Ecto neural progenitor cell (in vitro differentiated cells): ENCODE data around the gene SLC13A3.

Experiments used
- DNase-seq: peaks from one replicate; pipeline ENCODE4 v3.0.0-alpha.2; 2018; ENCODE audit warnings: low spot score

SLC13A3 gene

DNA sequence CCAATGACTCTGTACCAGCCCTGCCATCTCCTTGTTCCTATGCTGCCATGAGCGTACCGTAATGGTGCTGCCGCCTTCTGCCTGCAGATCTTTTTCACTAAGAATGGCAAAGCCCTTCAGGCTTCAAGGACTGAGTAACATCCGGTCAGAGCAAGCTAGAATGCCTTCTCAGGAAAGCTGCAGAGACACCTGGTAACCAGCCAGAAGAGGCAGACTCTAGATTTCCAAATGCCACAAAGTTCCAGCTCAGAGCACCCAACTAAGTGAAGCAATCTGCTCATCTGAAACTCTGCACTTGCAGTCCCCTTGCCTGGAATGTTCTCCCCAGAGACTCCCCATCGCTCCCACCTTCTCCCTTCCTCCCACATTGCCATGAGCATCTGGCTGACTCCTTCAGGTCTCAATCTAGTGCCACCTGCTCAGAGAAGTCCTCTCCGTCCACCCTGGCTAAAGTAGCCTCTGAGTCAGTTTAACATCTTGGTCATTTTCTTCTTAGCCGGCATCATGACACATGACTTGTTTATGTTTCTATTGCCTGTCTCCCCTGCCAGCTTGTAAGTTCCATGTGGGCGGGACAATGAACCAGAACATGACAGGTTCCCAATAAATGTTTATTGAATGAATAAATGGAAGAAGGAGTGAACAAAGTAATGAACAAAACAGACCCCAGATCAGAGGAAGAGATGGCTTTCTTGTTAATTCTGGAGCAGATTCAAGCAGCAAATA, 93.9 kb downstream of the SLC13A3 start:
- no peak for DNase-seq

DNA sequence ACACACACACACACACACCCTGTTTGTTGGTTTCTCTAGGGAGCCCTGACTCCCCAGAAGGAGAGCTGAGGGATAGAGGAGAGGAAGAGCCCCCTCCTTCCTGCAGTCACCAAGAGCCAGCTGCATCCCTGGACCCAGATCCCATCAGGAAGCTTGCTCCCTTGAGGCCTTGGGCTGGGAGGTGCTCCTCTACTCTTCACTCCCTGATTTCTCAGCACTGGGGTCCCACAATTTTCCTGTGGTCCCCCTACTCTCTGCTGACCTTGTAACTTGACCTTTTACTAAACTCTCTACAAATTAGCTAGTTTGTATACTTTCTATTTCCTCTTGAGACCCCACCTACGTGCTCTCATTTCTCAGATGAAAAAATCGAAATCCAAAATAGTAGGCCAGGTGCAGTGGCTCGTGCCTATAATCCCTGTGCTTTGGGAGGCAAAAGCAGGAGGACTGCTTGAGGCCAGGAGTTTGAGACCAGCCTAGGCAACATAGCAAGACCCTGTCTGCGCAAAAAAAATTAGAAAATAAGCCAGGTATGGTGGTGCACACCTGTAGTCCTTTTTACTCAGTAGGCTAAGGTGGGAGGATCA, 95.8 kb downstream of the SLC13A3 start:
- DNase-seq = no peak

DNA sequence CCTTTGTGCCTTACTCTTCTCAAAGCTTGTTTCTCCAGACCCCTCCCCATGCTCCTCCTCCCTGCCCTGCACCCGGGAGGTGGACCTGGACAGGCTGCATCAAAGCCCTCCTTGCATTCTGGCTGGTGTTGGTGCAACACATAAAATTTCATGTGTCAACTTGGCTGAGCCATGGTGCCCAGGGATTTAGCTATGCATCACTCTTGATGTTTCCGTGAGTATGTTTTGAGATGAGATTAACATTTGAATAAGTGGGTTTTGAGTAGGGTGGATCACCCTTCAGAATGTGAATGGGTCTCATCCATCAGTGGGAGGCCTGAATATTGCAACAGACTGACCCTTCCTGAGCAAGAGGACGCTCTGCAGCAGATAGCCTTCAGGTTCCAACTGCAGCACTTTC, 96.4 kb downstream of the SLC13A3 start:
- DNase-seq = no peak

- no peak for DNase-seq
Observed at GRCh38 chr20:46553926-46554325, 97.3 kb downstream of the SLC13A3 start.

- DNase-seq = no peak
Observed at GRCh38 chr20:46552460-46553420, 98.5 kb downstream of the SLC13A3 start.

DNA sequence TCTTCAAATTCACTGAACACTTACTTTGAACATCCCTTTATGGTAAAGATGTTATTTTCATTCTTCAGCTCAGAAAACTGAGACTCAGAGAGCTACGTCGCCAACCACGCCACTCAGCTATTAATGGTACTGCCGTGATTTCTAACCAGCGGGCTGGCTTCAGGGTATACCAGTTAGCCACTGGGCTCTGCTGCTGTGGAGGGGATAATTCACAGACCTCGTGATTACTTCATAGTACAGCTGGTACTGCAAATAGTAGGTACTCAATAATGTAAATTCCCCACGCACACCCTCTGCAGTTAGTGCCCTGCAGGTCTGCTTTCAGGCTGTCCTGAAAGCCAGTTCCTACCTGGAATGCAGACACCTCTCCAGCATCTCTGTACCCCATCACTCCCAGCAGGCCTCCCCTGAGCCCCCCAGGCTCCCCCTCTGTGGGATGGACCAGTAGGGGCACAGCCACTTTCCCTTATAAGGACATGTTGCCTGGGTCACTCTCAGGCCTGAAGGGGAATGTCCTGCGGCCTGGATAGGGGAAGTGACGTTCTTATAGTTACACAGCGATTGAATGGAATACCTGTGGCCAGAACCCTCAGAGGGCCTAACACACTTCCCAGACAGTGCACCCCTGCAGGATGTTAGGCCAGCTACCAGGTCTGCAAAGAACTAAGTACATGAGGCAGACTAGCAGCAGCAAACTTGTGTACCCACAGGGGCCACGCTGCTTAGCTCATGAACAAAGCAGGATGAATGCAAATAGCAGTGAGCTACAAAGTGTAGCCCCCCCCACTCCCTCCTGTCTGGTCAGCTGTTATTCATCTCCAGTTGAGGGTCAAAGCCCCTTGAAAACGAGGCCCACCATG, 99.5 kb downstream of the SLC13A3 start:
- no peak for DNase-seq

DNA sequence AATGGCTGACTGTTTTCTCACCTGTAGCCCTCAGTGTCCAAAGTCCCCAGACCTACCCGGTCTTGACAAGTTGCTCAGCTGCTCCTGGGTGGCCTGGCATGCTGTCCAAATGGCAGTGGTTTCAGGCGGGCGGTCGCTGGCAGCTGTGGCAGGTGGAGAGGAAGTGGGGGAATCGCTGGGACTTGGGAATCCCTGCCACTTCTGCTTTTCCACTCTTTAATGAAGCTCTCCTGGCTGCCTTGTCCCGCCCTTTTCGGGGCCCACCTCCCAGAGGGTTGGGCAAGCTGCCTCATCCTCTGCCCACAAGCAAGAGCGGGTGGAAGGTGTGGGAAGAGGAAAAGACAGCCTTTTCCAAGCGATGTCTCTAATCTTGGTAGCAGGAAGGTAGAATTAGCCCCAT, 100.8 kb downstream of the SLC13A3 start, which contains the start of gene OCSTAMP:
OCSTAMP (minus strand) TSS at position 194 of the 400 bp plus-strand sequence; CDS start at position 100, 94 bp downstream.
- no peak for DNase-seq

GRCh38 chr20:46549188-46549972, 101.9 kb downstream of the SLC13A3 start:
- DNase-seq = no peak

DNA sequence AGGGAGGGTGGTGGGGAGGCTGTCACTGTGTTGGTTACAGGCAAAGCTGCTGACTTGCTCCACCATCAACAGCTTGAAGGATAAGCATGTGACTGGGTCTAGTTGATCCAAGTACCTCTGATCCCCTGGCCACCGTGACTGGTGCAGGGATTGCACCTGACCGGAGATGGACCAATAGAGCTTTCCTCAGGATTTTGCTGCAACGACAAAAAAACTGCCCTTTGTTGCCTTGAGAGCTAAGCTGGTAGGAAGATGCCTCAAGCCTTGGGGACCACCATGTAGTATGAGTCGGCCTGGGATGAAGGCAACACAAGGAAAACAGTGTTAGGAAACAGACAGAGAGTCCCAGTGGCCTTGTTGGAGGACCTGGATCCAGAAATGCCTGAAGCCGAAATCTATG, 102.6 kb downstream of the SLC13A3 start:
- no peak for DNase-seq

GRCh38 chr20:46547995-46548394, 103.3 kb downstream of the SLC13A3 start:
- no peak for DNase-seq

DNA sequence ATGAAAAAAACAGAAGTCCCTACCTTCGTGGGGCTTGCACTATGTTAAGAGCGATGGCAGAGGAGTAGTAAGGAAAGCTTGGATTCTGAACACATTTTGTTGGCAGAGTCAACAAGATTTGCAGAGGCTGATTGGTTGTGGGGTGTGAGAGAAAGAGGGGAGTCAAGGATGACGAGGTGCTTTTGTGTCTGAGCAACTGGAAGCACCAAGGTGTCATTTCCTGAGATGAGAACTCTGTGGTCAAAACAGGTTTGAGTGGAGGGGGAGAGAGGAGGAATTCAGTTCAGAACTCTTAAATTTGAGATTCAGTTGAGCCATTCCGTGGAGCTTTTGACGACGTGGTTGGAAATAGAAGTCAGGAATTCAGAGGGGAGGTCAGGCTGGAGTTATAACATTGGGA, 104.3 kb downstream of the SLC13A3 start:
- DNase-seq = no peak

DNA sequence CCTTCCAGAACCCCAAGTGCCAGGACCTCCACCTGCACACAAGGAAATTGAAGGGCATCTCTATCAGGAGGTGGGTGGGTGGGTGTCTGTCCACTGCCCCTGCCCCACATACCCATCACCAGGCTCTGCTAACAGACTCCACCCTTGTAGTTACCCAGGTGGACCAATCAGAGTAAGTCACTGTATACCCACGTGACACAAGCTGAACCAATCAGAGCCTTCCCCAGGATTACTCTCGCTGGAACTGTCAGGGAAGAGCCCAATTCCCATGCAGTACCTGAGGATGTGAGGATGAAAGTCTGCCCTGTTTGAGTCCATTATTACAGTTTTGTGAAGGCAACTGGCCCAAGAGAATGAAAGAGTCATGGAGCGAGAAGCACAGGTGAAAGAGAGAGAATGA, 105.0 kb downstream of the SLC13A3 start:
- DNase-seq = no peak

GRCh38 chr20:46545827-46546138, 105.5 kb downstream of the SLC13A3 start:
- DNase-seq = no peak

DNA sequence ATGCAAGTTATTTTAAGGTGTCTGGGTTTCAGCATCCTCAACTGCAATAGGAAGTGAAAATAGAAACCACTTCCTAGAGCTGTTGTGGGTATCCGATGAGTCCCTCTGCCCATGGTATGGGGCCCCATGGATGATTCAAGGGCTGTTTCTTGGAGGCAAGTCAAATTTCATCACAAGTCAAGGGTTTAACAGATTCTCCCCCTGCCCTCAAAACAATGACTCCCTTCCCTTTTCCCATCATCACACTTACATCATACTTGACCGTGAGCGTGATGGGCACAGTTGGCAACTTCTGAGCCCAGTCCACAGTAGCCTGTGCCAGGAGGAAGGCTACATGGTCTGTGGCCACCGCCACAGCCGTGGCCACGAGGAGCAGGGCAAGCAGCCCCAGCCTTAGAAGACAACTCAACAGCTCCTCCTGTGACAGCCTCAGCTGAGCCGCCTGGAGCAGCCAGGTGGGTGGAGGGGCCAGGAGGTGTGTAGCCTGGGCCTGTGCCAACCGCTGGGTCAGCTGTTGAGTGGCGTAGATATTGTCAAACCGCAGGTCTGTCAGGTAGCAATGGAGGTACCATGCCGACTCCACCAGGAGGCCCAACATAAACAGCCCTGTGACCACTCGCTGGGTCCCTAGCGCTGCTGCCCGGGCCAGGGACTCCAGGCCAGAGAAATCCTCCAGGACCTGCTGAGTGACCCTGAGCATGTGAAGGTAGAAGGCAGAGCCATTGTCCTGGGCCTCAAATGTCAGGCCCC, 106.0 kb downstream of the SLC13A3 start:
- no peak for DNase-seq

DNA sequence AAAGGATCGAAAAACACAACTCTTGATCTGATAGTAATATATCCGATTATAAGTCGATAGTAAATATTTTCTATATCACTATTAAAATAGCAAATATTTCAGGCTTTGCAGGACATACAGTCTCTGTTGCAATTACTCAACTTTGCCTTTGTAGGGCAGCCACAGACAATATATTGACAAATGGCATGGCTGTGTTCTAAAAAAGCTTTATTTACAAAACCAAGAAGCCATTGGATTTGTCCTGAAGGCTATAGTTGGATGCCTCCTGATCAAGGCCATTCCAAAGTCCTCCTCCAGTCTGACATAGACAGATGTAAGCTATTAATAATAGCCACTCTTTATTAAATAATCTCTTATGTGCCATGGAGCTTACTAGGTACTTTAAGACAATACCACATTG, 106.7 kb downstream of the SLC13A3 start:
- DNase-seq = no peak

DNA sequence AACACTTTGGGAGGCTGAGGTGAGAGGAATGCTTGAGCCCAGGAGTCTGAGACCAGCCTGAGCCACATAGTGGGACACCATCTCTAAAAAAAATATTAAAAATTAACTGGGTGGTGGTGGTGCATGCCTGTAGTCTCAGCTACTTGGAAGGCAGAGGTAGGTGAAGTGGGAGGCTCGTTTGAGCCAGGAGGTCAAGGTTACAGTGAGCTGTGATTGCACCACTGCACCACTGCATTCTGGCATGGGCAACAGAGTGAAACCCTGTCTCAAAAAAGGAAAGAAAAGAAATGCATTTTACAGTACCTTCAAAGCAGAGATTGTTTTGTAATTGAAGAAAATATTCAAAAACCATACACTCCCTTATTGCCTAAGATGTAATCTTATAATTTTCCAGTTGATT, 107.3 kb downstream of the SLC13A3 start:
- no peak for DNase-seq

DNA sequence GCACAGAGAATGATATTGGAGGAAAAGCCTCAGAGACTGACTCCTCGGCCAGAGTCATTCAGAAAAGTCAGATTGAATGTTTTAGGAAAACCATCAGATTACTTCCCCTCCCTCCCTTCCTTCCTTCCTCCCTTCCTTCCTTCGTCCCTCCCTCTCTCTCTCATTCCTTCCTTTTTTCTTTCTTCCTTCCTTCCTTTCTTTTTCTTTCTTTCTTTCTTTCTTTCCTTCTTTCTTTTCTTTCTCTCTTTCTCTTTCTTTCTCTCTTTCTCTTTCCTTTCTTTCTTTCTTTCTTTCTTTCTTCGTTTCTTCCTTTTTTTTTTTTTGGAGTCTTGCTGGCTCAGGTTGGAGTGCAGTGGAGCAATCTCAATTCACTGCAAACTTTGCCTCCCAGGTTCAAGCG, 108.2 kb downstream of the SLC13A3 start:
- DNase-seq = no peak

GRCh38 chr20:46541229-46541935, 109.9 kb downstream of the SLC13A3 start:
- DNase-seq = no peak

DNA sequence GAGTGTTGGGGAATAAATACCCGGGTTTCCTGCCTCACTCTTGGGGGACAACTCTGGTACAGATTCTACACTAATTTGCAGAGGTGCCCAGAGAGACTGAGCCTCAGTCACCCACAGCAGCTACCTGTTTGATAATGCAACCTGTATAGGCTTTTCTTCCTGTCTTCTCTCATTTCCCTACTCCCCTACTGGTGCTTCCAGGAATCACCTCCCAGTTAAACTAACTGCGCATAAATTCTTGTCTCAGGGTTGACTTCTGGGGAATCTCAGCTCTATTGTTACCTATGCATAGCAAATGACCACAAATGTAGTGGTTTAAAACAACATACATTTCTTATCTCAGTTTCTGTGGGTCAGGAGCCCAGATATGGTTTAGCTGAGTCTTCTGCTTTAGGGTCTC, 112.1 kb downstream of the SLC13A3 start:
- no peak for DNase-seq

- DNase-seq = no peak
Observed at GRCh38 chr20:46530640-46531039, 120.6 kb downstream of the SLC13A3 start.
